KMS-11 (cell line): Measurements from ENCODE around the gene TMEM51.
"Not testable (repeated sequence)": the region's sequence is repeated elsewhere in the genome, so short reads cannot be mapped to it uniquely, and the experiment has no call there.

Experiments
- H2AFZ ChIP-seq: fragments of 200-600 bp; sonication (generic); 2 replicates; pipeline ENCODE4 v1.6.1; 2016; ENCODE audit warnings: antibody characterized with exemption, mixed run types, low read depth
- H3K27ac ChIP-seq: fragments of 200-600 bp; sonication (generic); 2 replicates; pipeline ENCODE4 v1.6.1; 2016; ENCODE audit warnings: mild to moderate bottlenecking, mixed run types
- H3K27me3 ChIP-seq: fragments of 200-600 bp; sonication (generic); 2 replicates; pipeline ENCODE4 v1.6.1; 2017; ENCODE audit warnings: mild to moderate bottlenecking, low read depth, mixed run types, moderate library complexity; ENCODE audit not compliant: insufficient read depth
- H3K36me3 ChIP-seq: fragments of 200-600 bp; sonication (generic); 2 replicates; pipeline ENCODE4 v1.6.1; 2017; ENCODE audit warnings: mild to moderate bottlenecking, mixed run types; ENCODE audit not compliant: insufficient read depth
- H3K4me1 ChIP-seq: fragments of 200-600 bp; sonication (generic); 2 replicates; pipeline ENCODE4 v1.6.1; 2016; ENCODE audit warnings: mild to moderate bottlenecking, low read depth, mixed run types; ENCODE audit not compliant: poor library complexity, severe bottlenecking
- H3K4me2 ChIP-seq: fragments of 200-600 bp; sonication (generic); 2 replicates; pipeline ENCODE4 v1.7.0; 2016; ENCODE audit warnings: mild to moderate bottlenecking, mixed run types
- H3K4me3 ChIP-seq: fragments of 200-600 bp; sonication (generic); IDR thresholded peaks from 2 replicates; pipeline ENCODE4 v1.6.1; 2017; ENCODE audit warnings: low read depth, low read length, mixed read lengths; ENCODE audit not compliant: insufficient read depth
- H3K79me2 ChIP-seq: fragments of 200-600 bp; sonication (generic); 2 replicates; pipeline ENCODE4 v1.6.1; 2016; ENCODE audit warnings: low read depth, mixed run types; ENCODE audit not compliant: insufficient read depth
- H3K9ac ChIP-seq: fragments of 200-600 bp; sonication (generic); 2 replicates; pipeline ENCODE4 v1.6.1; 2016; ENCODE audit warnings: mild to moderate bottlenecking, mixed run types
- H4K20me1 ChIP-seq: fragments of 200-600 bp; sonication (generic); 2 replicates; pipeline ENCODE4 v1.6.1; 2016; ENCODE audit warnings: mild to moderate bottlenecking, mixed run types; ENCODE audit not compliant: insufficient read depth
- TF ChIP-seq, protein P1 (sequence below): fragments of 200-600 bp; sonication (generic); conservative IDR thresholded peaks from 2 replicates; pipeline ENCODE4 v1.6.1; 2017; ENCODE audit warnings: low read depth, mild to moderate bottlenecking, antibody characterized with exemption, low read length, moderate library complexity, mixed read lengths

TMEM51 gene

DNA sequence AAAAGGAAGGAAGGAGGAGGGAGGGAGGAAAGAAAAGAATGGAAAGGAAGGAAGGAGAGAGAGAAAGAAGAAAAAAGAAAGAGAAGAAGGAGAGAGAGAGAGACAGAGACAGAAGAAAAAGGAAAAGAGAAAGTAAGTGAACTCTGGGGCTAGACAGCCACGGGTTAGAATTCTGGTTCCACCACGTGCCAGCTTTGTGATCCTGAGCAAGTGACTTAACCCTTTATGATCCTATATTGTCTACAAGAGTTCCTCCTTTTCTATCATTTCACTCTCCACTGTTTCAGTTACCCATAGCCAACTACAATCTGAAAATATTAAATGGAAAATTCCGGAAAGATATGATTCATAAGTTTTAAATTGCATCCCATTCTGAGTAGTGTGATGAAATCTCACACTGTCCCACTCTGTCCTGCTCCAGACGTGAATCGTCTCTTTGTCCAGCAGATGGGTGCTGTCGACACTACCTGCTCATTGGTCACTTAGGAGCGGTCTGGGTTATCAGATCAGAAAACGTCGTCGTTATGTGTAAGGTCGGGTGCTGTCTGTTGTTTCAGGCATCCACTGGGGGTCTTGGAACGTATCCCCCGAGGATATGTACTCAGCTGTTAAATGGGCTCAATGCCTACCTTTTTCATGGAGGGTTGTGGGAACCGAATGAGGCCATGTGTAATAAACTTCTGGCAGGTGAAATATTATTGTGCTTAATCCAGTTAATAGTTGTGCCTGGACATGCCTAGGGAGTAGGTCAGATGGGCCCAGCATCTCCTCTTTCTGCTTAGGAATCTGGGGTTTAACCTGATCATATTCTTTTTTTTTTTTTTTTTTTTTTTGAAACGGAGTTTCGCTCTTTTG is 19.1 kb downstream of the TMEM51 start:
- peaks cover 19% of the 10 kb centered on the region for H3K4me1 ChIP-seq
- H3K9ac ChIP-seq, result no peak overlapping the region
- no peak overlapping the region for H2AFZ ChIP-seq
- no peaks in the 10 kb centered on the region for H4K20me1 ChIP-seq
- TF ChIP-seq, protein P1, sequence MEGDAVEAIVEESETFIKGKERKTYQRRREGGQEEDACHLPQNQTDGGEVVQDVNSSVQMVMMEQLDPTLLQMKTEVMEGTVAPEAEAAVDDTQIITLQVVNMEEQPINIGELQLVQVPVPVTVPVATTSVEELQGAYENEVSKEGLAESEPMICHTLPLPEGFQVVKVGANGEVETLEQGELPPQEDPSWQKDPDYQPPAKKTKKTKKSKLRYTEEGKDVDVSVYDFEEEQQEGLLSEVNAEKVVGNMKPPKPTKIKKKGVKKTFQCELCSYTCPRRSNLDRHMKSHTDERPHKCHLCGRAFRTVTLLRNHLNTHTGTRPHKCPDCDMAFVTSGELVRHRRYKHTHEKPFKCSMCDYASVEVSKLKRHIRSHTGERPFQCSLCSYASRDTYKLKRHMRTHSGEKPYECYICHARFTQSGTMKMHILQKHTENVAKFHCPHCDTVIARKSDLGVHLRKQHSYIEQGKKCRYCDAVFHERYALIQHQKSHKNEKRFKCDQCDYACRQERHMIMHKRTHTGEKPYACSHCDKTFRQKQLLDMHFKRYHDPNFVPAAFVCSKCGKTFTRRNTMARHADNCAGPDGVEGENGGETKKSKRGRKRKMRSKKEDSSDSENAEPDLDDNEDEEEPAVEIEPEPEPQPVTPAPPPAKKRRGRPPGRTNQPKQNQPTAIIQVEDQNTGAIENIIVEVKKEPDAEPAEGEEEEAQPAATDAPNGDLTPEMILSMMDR, result no peak
- no peak overlapping the region for H3K27ac ChIP-seq
- no peak overlapping the region for H3K4me2 ChIP-seq
- H3K79me2 ChIP-seq, result no peaks in the 10 kb centered on the region
- no peak overlapping the region for H3K4me3 ChIP-seq
- H3K36me3 ChIP-seq, result no peaks in the 10 kb centered on the region
- no peaks in the 10 kb centered on the region for H3K27me3 ChIP-seq

DNA sequence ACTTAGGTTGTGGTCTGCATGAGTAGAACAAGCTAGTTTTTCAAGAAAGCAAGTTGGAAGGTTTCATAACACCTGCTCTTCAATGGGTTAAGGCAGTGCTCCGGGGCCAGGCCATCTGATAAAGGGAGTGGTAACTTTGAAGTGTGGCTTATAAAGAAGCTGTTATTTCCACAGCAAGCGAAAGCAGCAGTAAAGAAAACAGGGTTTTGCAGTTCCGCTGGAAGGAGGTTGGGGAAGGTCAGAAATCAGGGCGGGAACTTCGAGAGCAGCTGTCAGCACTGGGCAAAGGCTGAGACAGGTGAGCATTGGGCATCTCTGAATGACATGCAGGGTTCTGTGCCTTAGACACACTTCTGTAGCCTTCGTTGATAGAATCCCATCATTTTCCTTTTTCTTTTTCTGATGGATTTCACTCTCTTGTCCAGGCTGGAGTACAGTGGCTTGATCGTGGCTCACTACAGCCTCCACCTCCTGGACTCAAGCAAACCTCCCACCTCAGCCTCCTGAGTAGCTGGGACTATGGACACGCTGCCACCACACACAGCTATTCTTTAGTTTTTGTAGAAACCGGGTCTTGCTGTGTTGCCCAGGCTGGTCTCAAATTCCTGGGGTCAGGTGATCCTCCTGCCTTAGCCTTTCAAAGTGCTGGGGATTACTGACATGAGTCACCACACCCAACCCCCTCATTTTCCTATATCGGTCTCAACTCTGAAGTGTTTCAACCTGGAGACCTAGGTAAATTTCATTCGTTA is 20.5 kb downstream of the TMEM51 start:
- Histone ChIP-seq H3K4me2 (no peak overlapping the region), H3K36me3 (no peaks in the 10 kb centered on the region), H3K9ac (no peak overlapping the region), H3K4me1 (peaks cover 18% of the 10 kb centered on the region), H3K27ac (no peak overlapping the region), H3K4me3 (no peak overlapping the region), H2AFZ (no peak overlapping the region), H3K79me2 (no peaks in the 10 kb centered on the region), H4K20me1 (no peaks in the 10 kb centered on the region), H3K27me3 (no peaks in the 10 kb centered on the region)
- TF ChIP-seq, protein P1, result no peak

DNA sequence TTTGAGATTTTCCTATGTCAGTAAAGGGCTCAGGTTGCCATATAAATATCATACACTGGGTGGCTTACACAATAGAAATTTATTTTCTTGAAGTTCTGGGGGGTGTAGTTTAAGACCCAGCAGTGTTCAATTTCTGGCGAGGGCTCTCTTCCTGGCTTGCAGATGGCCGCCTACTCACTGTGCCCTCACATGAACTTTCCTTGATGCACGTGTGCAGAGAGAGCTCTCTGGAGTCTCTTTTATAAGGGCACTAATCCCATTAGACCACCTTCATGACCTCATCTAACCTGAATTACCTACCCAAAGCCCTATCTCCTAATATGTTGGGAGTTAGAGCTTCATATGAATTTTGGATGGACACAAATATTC is 21.1 kb downstream of the TMEM51 start:
- no peak overlapping the region for H3K9ac ChIP-seq
- no peak overlapping the region for H3K4me2 ChIP-seq
- no peak overlapping the region for H3K4me3 ChIP-seq
- no peaks in the 10 kb centered on the region for H3K36me3 ChIP-seq
- H3K27me3 ChIP-seq, result no peaks in the 10 kb centered on the region
- H2AFZ ChIP-seq, result no peak overlapping the region
- no peaks in the 10 kb centered on the region for H4K20me1 ChIP-seq
- TF ChIP-seq, protein P1, result no peak
- H3K79me2 ChIP-seq, result no peaks in the 10 kb centered on the region
- H3K4me1 ChIP-seq, result peaks cover 18% of the 10 kb centered on the region
- no peak overlapping the region for H3K27ac ChIP-seq

DNA sequence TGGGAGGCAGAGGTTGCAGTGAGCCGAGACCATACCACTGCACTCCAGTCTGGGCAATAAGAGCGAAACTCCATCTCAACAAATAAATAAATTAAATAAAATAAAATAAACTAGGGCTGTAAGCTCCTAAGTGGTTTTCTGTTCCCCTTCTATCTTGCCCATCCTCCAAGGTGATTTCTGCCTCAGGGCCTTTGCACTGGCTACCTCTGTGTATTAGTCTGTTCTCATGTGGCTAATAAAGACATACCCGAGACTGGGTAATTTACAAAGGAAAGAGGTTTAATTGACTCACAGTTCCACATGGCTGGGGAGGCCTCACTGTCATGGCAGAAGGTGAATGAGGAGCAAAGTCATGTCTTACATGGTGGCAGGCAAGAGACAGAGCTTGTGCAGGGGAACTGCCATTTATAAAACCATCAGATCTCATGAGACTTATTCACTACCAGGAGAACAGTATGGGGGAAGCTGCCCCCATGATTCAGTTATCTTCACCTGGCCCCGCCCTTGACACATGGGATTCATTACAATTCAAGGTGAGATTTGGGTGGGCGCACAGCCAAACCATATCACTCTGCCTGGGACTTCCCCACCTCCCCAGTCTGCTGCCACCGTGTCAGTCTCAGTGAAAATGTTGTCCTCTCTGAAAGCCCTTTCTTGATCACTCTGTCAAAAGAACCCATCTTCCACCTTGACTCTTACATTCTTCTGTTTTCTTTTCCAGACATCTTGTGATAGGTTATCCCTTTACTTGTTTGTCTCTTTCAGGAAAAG is 22.0 kb downstream of the TMEM51 start:
- not testable (repeated sequence) for H3K9ac ChIP-seq, H3K79me2 ChIP-seq, H3K27me3 ChIP-seq, H3K36me3 ChIP-seq, H3K4me3 ChIP-seq, H2AFZ ChIP-seq, H4K20me1 ChIP-seq
- Histone ChIP-seq H3K27ac (peak overlapping the region; percentile 30; the same call in 1 of the 2 replicates), H3K4me1 (peaks cover 18% of the 10 kb centered on the region), H3K4me2 (peak overlapping the region; percentile 16; the same call in 1 of the 2 replicates)
